ENCODE data around the gene CERS6.

CERS6 gene

DNA sequence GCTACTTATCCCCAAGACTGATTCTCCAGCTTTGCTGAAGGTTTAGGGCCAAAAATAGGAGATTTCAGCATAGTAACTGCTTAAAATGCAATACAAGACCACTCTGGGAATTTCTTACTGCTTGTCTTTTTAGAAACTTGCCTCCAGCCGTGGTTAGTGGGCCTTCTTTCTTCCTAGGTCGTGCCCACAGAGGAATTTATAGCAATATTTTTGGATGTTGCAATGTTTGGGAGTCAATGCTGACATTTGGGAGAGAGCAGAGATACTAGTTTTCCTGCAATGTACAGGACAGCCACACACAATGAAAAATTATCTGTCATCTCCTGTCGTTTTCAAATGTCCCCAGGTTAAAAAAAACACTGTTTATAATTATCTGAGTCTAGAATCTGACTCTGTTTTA lies 25.6 kb upstream of the CERS6 start:
- no peaks in the 10 kb centered on the region for H3K27me3 ChIP-seq (ENCODE audit: low read depth, low read length)
- H3K4me1 ChIP-seq (ENCODE audit: control insufficient read depth in 1 of 2, insufficient read depth in 2 of 2, low read length in 2 of 2): no peaks in the 10 kb centered on the region
- no peaks in the 10 kb centered on the region for H3K9me3 ChIP-seq (ENCODE audit: control insufficient read depth in 1 of 2, low read length in 2 of 2)
- H3K36me3 ChIP-seq (ENCODE audit: control insufficient read depth in 1 of 2, insufficient read depth in 2 of 2, low read length in 2 of 2): no peaks in the 10 kb centered on the region
- no peak overlapping the region for H3K27ac ChIP-seq (ENCODE audit: low read length)
- no peak overlapping the region for H3K4me3 ChIP-seq (ENCODE audit: low read depth in 1 of 2, low read length in 2 of 2)

DNA sequence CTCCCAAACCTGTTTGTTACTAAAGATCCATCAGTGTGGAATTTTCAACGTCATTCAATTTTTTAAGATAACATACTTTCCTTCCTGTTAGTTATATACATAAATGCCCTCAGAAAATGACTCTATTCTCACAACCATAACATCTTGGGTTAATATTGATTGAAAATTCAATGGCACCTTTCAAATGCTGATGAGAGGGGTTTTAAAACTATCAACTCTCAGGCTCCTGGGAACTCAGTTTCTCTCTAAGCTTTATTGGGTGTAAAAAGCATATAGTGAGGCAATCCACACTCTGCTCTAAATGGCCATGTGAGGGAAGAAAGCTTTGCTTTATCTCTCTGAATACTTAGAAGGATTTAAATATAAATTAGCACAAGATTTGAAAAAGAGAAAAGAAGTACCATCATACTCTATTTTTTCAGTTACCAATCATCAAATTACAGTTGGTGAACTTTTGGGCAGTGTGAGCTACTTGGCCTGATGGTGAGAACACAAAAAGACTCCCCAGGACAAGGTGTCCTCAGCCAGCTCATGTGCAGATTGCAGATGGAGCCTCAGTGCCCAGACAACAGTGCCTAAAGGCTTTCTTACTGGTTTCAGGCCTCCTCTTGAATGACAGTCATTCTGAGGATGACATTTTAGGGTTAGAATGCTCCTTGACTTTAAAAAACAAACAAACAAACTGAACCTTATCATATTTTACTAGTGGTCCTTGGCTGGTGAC lies 24.6 kb upstream of the CERS6 start:
- Histone ChIP-seq H3K36me3 (ENCODE audit: control insufficient read depth in 1 of 2, insufficient read depth in 2 of 2, low read length in 2 of 2) (no peaks in the 10 kb centered on the region), H3K27ac (ENCODE audit: low read length) (no peak overlapping the region), H3K9me3 (ENCODE audit: control insufficient read depth in 1 of 2, low read length in 2 of 2) (no peaks in the 10 kb centered on the region), H3K4me1 (ENCODE audit: control insufficient read depth in 1 of 2, insufficient read depth in 2 of 2, low read length in 2 of 2) (no peaks in the 10 kb centered on the region), H3K27me3 (ENCODE audit: low read depth, low read length) (no peaks in the 10 kb centered on the region), H3K4me3 (ENCODE audit: low read depth in 1 of 2, low read length in 2 of 2) (no peak overlapping the region)

DNA sequence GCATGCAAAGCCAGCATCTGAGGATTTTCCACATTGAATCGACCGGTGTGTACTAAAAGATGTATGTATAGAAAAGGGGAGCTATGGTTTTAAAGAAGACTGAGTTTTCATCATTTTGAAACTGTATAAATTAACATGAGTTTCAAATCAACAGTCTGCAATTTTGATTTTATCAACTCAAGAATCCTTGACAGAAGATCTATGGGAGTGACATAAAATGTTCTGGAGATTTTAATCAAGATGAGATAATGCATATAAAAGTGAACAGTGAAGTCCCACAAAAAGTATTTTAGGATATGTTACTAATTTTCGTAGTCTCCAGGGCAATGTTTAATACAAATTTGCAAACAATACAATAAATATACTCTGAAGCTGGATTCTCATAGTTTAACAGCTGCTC lies 24.0 kb upstream of the CERS6 start:
- Histone ChIP-seq H3K27me3 (ENCODE audit: low read depth, low read length) (no peaks in the 10 kb centered on the region), H3K4me1 (ENCODE audit: control insufficient read depth in 1 of 2, insufficient read depth in 2 of 2, low read length in 2 of 2) (no peaks in the 10 kb centered on the region), H3K9me3 (ENCODE audit: control insufficient read depth in 1 of 2, low read length in 2 of 2) (no peaks in the 10 kb centered on the region), H3K27ac (ENCODE audit: low read length) (no peak overlapping the region), H3K4me3 (ENCODE audit: low read depth in 1 of 2, low read length in 2 of 2) (no peak overlapping the region), H3K36me3 (ENCODE audit: control insufficient read depth in 1 of 2, insufficient read depth in 2 of 2, low read length in 2 of 2) (no peaks in the 10 kb centered on the region)

DNA sequence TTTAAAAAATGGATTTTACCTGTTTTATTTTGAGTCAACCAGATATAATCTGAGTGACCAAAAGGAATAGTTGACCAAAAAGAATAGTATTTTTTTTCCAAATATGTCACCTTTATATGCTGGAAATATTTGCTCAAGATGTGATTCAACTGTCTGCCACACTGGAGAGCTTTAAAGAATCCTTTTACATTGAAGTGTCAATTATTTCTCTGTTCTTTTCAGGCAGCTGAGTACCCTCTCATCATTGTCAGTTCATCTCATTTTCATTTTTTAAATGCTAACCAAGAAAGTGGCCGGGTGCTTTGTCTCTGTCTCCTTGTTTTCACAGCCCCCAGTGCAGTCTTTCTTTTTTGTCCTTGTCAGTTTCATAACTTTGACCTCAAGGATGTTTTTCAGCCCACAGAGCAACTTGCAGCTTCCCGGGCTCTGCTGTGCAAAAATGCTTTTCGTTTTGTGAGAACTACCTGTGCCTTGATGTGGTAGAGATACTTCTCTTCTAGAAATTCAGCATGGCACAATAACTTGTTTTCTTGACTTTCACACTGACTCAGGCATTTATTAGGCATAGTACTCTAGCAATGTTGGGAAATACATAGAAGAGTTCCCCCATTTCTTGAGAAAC lies 23.4 kb upstream of the CERS6 start:
- Histone ChIP-seq H3K27me3 (ENCODE audit: low read depth, low read length) (no peaks in the 10 kb centered on the region), H3K9me3 (ENCODE audit: control insufficient read depth in 1 of 2, low read length in 2 of 2) (no peaks in the 10 kb centered on the region), H3K4me3 (ENCODE audit: low read depth in 1 of 2, low read length in 2 of 2) (no peak overlapping the region), H3K36me3 (ENCODE audit: control insufficient read depth in 1 of 2, insufficient read depth in 2 of 2, low read length in 2 of 2) (no peaks in the 10 kb centered on the region), H3K4me1 (ENCODE audit: control insufficient read depth in 1 of 2, insufficient read depth in 2 of 2, low read length in 2 of 2) (no peaks in the 10 kb centered on the region), H3K27ac (ENCODE audit: low read length) (no peak overlapping the region)

DNA sequence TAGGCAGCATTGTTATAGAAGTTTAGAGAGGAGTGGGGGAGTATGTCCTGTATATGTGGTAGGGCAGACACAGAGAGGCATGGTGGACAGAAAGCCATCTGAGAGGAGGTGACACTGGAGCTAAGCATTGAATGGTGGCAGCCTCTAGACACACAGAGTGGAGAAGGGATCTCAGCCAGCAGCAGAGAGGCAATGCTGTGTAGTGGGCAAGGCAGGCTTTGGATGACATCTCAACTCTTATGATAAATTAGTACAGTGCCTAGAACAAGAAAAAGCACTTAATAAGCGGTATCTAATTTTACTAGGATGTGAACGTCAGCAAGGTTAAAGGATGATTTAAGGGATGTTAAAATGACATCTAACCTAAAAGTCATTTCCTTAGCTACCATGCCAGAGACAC lies 22.5 kb upstream of the CERS6 start:
- Histone ChIP-seq H3K9me3 (ENCODE audit: control insufficient read depth in 1 of 2, low read length in 2 of 2) (no peaks in the 10 kb centered on the region), H3K27ac (ENCODE audit: low read length) (no peak overlapping the region), H3K4me3 (ENCODE audit: low read depth in 1 of 2, low read length in 2 of 2) (no peak overlapping the region)

DNA sequence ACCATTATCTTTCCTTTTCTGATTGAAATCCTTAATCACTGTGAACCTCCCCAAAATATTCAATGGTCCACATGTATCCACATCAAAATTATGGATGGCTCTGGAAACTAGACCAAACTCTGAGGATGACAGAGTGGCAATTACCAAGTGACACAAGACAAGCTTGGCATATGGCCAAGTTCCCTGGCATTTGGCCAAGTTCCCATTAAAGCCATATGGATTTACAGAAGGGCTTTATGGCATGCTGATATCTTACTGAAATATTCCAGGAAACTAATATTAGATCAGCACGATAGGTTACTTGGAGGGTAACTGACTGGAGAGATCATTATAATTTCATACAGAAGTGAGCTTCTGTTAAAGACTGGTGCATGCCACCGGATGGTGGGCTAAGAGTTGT lies 21.9 kb upstream of the CERS6 start:
- H3K9me3 ChIP-seq (ENCODE audit: control insufficient read depth in 1 of 2, low read length in 2 of 2): no peaks in the 10 kb centered on the region
- no peaks in the 10 kb centered on the region for H3K4me1 ChIP-seq (ENCODE audit: control insufficient read depth in 1 of 2, insufficient read depth in 2 of 2, low read length in 2 of 2)

More for the DNA sequence above, 22.5 kb upstream of the CERS6 start:
- Histone ChIP-seq H3K27me3 (ENCODE audit: low read depth, low read length) (no peaks in the 10 kb centered on the region), H3K36me3 (ENCODE audit: control insufficient read depth in 1 of 2, insufficient read depth in 2 of 2, low read length in 2 of 2) (no peaks in the 10 kb centered on the region), H3K4me1 (ENCODE audit: control insufficient read depth in 1 of 2, insufficient read depth in 2 of 2, low read length in 2 of 2) (no peaks in the 10 kb centered on the region)

DNA sequence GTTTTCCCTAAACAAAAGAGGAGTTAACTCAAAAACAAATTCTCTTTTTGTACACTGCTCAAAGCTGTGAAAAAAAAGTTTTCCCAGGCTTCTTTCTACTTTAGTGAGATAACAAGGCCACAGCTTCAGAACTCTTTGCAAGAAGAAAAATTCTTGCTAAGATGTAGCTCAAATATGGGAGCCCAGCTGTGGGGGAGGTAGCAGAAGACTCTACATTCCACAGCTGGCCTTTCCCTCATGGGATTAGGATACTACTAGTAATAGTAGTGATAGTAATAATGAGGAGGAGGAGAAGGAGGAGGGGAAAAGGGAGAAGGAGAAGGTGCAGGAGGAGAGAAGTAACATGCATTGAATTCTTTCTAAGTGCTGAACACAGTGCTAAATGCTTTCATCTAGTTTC lies 19.2 kb upstream of the CERS6 start:
- H3K4me1 ChIP-seq (ENCODE audit: control insufficient read depth in 1 of 2, insufficient read depth in 2 of 2, low read length in 2 of 2): no peaks in the 10 kb centered on the region

More for the DNA sequence above, 21.9 kb upstream of the CERS6 start:
- H3K4me3 ChIP-seq (ENCODE audit: low read depth in 1 of 2, low read length in 2 of 2): no peak overlapping the region
- H3K27ac ChIP-seq (ENCODE audit: low read length): no peak overlapping the region
- no peaks in the 10 kb centered on the region for H3K36me3 ChIP-seq (ENCODE audit: control insufficient read depth in 1 of 2, insufficient read depth in 2 of 2, low read length in 2 of 2)
- no peaks in the 10 kb centered on the region for H3K27me3 ChIP-seq (ENCODE audit: low read depth, low read length)

DNA sequence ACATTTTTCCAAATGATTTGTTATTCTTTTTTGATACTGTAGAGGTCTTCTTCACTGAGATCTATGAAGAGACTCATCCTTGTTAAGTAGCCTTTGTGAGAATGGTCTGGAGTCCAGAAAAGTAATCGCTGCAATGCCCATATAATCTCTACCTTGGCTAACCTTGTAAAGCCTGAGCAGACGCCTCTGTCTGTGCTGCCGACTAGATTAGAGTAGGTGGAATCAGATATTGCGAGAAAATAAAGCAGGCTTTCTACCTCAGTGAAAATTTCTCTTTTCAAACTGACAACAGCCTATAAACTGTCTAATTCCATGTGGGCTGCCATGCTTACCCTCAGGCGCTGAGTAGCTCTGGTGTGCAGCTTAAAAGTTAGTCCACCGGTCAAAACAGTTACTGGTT lies 17.5 kb upstream of the CERS6 start:
- Histone ChIP-seq H3K9me3 (ENCODE audit: control insufficient read depth in 1 of 2, low read length in 2 of 2) (no peaks in the 10 kb centered on the region), H3K4me1 (ENCODE audit: control insufficient read depth in 1 of 2, insufficient read depth in 2 of 2, low read length in 2 of 2) (no peaks in the 10 kb centered on the region), H3K36me3 (ENCODE audit: control insufficient read depth in 1 of 2, insufficient read depth in 2 of 2, low read length in 2 of 2) (no peaks in the 10 kb centered on the region), H3K4me3 (ENCODE audit: low read depth in 1 of 2, low read length in 2 of 2) (no peak overlapping the region), H3K27ac (ENCODE audit: low read length) (no peak overlapping the region), H3K27me3 (ENCODE audit: low read depth, low read length) (no peaks in the 10 kb centered on the region)

More for the DNA sequence above, 19.2 kb upstream of the CERS6 start:
- Histone ChIP-seq H3K9me3 (ENCODE audit: control insufficient read depth in 1 of 2, low read length in 2 of 2) (no peaks in the 10 kb centered on the region), H3K27ac (ENCODE audit: low read length) (no peak overlapping the region), H3K36me3 (ENCODE audit: control insufficient read depth in 1 of 2, insufficient read depth in 2 of 2, low read length in 2 of 2) (no peaks in the 10 kb centered on the region), H3K4me3 (ENCODE audit: low read depth in 1 of 2, low read length in 2 of 2) (no peak overlapping the region), H3K27me3 (ENCODE audit: low read depth, low read length) (no peaks in the 10 kb centered on the region)

DNA sequence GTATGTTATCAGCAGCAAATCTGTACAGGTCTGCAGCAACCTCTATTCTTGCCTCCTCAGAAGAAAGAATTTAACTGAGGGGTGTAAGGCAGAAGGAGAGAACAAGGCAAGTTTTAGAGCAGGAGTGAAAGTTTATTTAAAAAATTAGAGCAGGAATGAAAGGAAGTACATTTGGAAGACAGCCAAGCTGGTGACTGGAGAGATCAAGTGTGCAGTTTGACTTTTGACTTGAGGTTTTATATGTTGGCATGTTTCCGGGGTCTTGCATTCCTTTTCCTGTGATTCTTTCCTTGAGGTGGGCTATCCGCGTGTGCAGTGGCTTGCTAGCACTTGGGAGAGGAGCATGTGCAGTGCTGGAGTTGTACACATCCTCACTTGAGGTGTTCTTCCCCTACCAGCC lies 16.5 kb upstream of the CERS6 start:
- no peaks in the 10 kb centered on the region for H3K36me3 ChIP-seq (ENCODE audit: control insufficient read depth in 1 of 2, insufficient read depth in 2 of 2, low read length in 2 of 2)
- no peak overlapping the region for H3K4me3 ChIP-seq (ENCODE audit: low read depth in 1 of 2, low read length in 2 of 2)
- no peak overlapping the region for H3K27ac ChIP-seq (ENCODE audit: low read length)
- H3K4me1 ChIP-seq (ENCODE audit: control insufficient read depth in 1 of 2, insufficient read depth in 2 of 2, low read length in 2 of 2): no peaks in the 10 kb centered on the region
- H3K27me3 ChIP-seq (ENCODE audit: low read depth, low read length): no peaks in the 10 kb centered on the region
- H3K9me3 ChIP-seq (ENCODE audit: control insufficient read depth in 1 of 2, low read length in 2 of 2): no peaks in the 10 kb centered on the region

DNA sequence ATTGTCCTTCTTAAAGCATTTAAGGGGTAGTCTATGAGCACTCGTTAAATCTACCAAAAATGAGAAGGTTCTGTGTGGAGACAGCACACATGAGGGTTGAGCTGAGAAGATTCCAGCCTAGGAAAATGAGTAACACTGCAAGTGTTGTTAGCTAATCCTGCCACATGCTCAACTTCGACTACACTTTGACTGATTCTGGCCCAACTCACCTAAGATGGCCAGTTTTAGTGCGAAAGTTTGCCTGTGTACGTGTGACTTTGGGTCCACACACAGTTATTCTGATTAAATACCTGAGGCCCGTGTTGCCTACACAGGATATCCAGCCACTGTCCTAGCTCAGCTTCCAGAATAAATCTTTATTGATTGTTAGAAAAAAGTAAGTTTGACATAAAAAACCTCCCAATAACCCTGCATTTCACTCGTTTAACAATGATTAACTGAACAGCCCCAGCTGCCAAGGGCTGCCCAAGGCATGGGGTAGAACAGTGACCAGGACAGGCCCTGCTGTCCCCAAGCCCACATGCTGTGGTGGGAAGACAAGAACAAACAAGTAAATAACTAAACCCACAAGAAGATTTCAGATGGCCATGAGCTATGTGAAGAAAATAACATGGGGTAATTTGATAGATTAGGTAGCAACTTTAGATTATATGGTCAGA lies 14.7 kb upstream of the CERS6 start:
- H3K36me3 ChIP-seq (ENCODE audit: control insufficient read depth in 1 of 2, insufficient read depth in 2 of 2, low read length in 2 of 2): no peaks in the 10 kb centered on the region
- H3K27ac ChIP-seq (ENCODE audit: low read length): no peak overlapping the region
- no peaks in the 10 kb centered on the region for H3K4me1 ChIP-seq (ENCODE audit: control insufficient read depth in 1 of 2, insufficient read depth in 2 of 2, low read length in 2 of 2)
- H3K4me3 ChIP-seq (ENCODE audit: low read depth in 1 of 2, low read length in 2 of 2): no peak overlapping the region
- H3K9me3 ChIP-seq (ENCODE audit: control insufficient read depth in 1 of 2, low read length in 2 of 2): no peaks in the 10 kb centered on the region
- H3K27me3 ChIP-seq (ENCODE audit: low read depth, low read length): no peaks in the 10 kb centered on the region

DNA sequence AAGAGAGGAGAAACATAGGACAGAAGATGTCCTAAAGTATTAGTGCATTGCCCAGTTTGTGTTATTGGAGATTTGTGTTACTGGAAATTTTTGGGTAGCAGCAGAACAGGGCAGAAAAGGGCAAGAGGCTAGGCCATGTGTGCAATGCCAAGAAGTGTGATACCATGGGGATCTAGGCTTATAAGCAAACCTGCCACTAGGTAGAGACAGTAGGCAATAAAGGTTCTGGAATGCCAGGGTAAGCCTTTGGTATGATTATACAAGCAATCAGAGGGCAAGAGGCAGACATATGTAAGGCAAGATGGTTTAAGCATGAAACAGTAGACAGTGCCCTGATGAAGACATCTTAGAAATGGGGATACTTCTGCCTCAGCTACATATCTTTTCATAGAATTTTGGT lies 12.3 kb upstream of the CERS6 start:
- no peaks in the 10 kb centered on the region for H3K36me3 ChIP-seq (ENCODE audit: control insufficient read depth in 1 of 2, insufficient read depth in 2 of 2, low read length in 2 of 2)
- no peaks in the 10 kb centered on the region for H3K27me3 ChIP-seq (ENCODE audit: low read depth, low read length)
- no peak overlapping the region for H3K4me3 ChIP-seq (ENCODE audit: low read depth in 1 of 2, low read length in 2 of 2)
- no peaks in the 10 kb centered on the region for H3K9me3 ChIP-seq (ENCODE audit: control insufficient read depth in 1 of 2, low read length in 2 of 2)
- H3K27ac ChIP-seq (ENCODE audit: low read length): no peak overlapping the region
- H3K4me1 ChIP-seq (ENCODE audit: control insufficient read depth in 1 of 2, insufficient read depth in 2 of 2, low read length in 2 of 2): no peaks in the 10 kb centered on the region

All from muscle layer of duodenum (tissue), 2 donors.